Right ventricle myocardium superior (tissue), 1 donor: ENCODE data around the gene NUDT2. TPM values are rescaled to one million over a fixed set of nuclear protein-coding genes. Genes with fewer than 3 reads are reported as not detected.

ENCODE experiments used
- total RNA-seq: library from RNA; stranded (reverse); fragmentation: NEBNext Ultra II Directional; extraction: Animal tissue kit (Norgen Biotek cat#: 25700); gene quantifications from one replicate; pipeline ENCODE4 v1.2.1, GENCODE V29; 2021
- donor health status: DM: no; HTN: yes; CAD: no; lungs with severe emphysema.

The NUDT2 gene
- total RNA-seq, 1 donor from 2014 or later, result 17.7 TPM

Other genes with a start within 250 kb of the NUDT2 start
- gene DCAF12, start 202.9 kb upstream of the NUDT2 start, total RNA-seq, result 14.8 TPM
- 44.0 TPM for gene UBAP1, start 150.5 kb upstream of the NUDT2 start, total RNA-seq
- gene KIF24, start 301 bp upstream of the NUDT2 start, total RNA-seq, result 0.56 TPM
- gene MYORG, start 47.3 kb downstream of the NUDT2 start, total RNA-seq, result 8.1 TPM
- 20.6 TPM for gene FAM219A, start 129.0 kb downstream of the NUDT2 start, total RNA-seq
- not detected for gene DNAI1, start 129.2 kb downstream of the NUDT2 start, total RNA-seq
- gene ENHO, start 193.4 kb downstream of the NUDT2 start, total RNA-seq, result 0.48 TPM